Parathyroid adenoma (tissue), 2 donors: Measurements from ENCODE around the gene HDDC3.

Experiments
- H2AFZ ChIP-seq: fragments of 300-600 bp; sonication (generic); one replicate; pipeline ENCODE4 v1.7.0; 2017; ENCODE audit warnings: antibody characterized with exemption, mild to moderate bottlenecking
- H3K27ac ChIP-seq: fragments of 300-600 bp; sonication (generic); one replicate; pipeline ENCODE4 v1.7.0; 2017
- H3K27me3 ChIP-seq: fragments of 300-600 bp; sonication (generic); one replicate; pipeline ENCODE4 v1.7.0; 2017; ENCODE audit warnings: low read length; ENCODE audit not compliant: control insufficient read depth, insufficient read depth
- H3K36me3 ChIP-seq: fragments of 300-600 bp; sonication (generic); one replicate; pipeline ENCODE4 v1.7.0; 2017; ENCODE audit warnings: low read length; ENCODE audit not compliant: control insufficient read depth, insufficient read depth
- H3K4me1 ChIP-seq: fragments of 300-600 bp; sonication (generic); one replicate; pipeline ENCODE4 v1.7.0; 2017; ENCODE audit warnings: control low read depth
- H3K4me2 ChIP-seq: fragments of 300-600 bp; sonication (generic); one replicate; pipeline ENCODE4 v1.7.0; 2017; ENCODE audit warnings: low read length
- H3K4me3 ChIP-seq: fragments of 300-600 bp; sonication (generic); one replicate; pipeline ENCODE4 v1.7.0; 2017; ENCODE audit warnings: low read depth, low read length
- H3K79me2 ChIP-seq: fragments of 300-600 bp; sonication (generic); one replicate; pipeline ENCODE4 v1.7.0; 2017; ENCODE audit warnings: control low read depth
- H3K9ac ChIP-seq: fragments of 300-600 bp; sonication (generic); one replicate; pipeline ENCODE4 v1.7.0; 2017; ENCODE audit warnings: mild to moderate bottlenecking
- H3K9me3 ChIP-seq: fragments of 300-600 bp; sonication (generic); one replicate; pipeline ENCODE4 v1.7.0; 2017; ENCODE audit warnings: low read length; ENCODE audit not compliant: control insufficient read depth
- TF ChIP-seq, protein P1 (sequence below): fragments of 300-600 bp; sonication (generic); IDR thresholded peaks from one replicate; pipeline ENCODE4 v1.7.0; 2017; ENCODE audit warnings: antibody characterized with exemption, mild to moderate bottlenecking
- donor health status: primary hyperparathyroidism.

The HDDC3 gene

DNA sequence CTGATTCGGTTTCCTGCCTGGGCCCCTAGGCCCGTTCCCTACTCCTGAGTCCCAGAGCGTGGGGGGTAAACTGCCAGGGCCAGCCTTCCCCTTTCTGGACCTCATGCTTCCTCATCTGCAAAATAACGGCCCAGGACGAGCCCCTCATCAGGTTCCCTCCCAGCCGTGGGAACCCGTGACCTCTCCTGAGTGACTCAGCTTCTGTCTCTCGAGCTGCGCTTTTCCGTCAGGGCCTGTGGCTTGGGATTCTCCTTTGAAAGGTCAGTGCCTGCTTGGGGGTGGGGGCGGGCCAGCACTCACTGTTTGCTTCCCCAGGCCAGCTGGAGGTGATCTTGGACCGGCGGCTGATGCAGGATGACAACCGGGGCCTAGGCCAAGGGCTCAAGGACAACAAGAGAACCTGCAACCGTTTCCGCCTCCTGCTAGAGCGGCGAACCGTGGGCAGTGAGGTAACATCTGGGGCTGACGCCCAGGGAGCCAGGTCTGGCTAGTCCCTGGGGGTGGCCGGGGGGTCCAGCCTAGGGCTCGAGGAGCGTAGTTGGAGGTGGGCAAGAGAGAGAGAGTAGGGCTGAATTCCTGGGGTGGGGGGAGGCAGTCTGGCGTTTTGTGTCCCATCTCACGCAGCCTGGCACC, 16.4 kb downstream of the HDDC3 start:
- TF ChIP-seq, protein P1, sequence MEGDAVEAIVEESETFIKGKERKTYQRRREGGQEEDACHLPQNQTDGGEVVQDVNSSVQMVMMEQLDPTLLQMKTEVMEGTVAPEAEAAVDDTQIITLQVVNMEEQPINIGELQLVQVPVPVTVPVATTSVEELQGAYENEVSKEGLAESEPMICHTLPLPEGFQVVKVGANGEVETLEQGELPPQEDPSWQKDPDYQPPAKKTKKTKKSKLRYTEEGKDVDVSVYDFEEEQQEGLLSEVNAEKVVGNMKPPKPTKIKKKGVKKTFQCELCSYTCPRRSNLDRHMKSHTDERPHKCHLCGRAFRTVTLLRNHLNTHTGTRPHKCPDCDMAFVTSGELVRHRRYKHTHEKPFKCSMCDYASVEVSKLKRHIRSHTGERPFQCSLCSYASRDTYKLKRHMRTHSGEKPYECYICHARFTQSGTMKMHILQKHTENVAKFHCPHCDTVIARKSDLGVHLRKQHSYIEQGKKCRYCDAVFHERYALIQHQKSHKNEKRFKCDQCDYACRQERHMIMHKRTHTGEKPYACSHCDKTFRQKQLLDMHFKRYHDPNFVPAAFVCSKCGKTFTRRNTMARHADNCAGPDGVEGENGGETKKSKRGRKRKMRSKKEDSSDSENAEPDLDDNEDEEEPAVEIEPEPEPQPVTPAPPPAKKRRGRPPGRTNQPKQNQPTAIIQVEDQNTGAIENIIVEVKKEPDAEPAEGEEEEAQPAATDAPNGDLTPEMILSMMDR: no peak
- no peak overlapping the region for H3K4me2 ChIP-seq
- H3K9me3 ChIP-seq: no peaks in the 10 kb centered on the region
- H3K36me3 ChIP-seq: no peaks in the 10 kb centered on the region
- no peaks in the 10 kb centered on the region for H3K4me1 ChIP-seq
- no peak overlapping the region for H3K27ac ChIP-seq
- no peaks in the 10 kb centered on the region for H3K79me2 ChIP-seq
- H2AFZ ChIP-seq: no peak overlapping the region
- no peak overlapping the region for H3K4me3 ChIP-seq
- H3K27me3 ChIP-seq: no peaks in the 10 kb centered on the region
- H3K9ac ChIP-seq: no peak overlapping the region

GRCh38 chr15:90915216-90915807, 17.0 kb downstream of the HDDC3 start:
- no peaks in the 10 kb centered on the region for H3K79me2 ChIP-seq
- no peaks in the 10 kb centered on the region for H3K9me3 ChIP-seq
- H3K4me2 ChIP-seq: no peak overlapping the region
- no peaks in the 10 kb centered on the region for H3K36me3 ChIP-seq
- H3K4me1 ChIP-seq: no peaks in the 10 kb centered on the region
- no peak overlapping the region for H3K9ac ChIP-seq
- no peak overlapping the region for H3K27ac ChIP-seq
- TF ChIP-seq, protein P1: no peak
- no peak overlapping the region for H3K4me3 ChIP-seq
- H2AFZ ChIP-seq: no peak overlapping the region
- H3K27me3 ChIP-seq: no peaks in the 10 kb centered on the region

DNA sequence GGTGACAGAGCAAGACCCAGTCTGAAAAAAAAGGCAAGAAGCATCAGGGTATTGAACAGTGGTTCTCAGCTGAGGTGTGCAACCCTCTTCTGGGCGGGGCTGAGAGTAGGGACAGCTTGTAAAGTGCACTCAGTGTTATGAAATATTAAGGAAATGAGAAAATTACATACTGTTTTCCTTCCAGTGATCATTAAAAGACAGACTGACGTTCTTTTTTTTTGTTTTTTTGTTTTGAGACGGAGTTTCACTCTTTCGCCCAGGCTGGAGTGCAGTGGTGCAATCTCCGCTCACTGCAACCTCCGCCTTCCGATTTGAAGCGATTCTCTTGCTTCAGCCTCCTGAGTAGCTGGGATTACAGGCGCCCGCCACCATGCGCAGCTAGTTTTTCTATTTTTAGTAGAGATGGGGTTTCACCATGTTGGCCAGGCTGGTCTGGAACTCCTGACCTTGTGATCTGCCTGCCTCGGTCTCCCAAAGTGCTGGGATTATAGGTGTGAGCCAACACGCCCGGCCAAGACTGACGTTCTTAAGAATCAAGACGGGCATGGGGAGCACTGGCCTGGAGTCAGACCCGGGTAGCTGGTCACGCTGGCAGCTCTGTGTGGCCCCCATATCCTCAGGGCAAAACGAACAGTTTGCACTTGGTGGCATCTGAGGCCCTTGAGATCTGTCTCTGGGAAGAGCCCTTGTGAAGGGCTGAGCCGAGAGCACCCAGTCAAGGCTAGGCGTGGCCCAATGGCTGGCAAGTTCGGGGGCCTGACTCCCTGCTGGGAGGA, 17.9 kb downstream of the HDDC3 start:
- Histone ChIP-seq H2AFZ (no peak overlapping the region), H3K9me3 (no peaks in the 10 kb centered on the region), H3K9ac (no peak overlapping the region), H3K4me3 (no peak overlapping the region), H3K27me3 (no peaks in the 10 kb centered on the region), H3K79me2 (no peaks in the 10 kb centered on the region), H3K4me1 (no peaks in the 10 kb centered on the region), H3K4me2 (no peak overlapping the region), H3K27ac (no peak overlapping the region), H3K36me3 (no peaks in the 10 kb centered on the region)
- TF ChIP-seq, protein P1: no peak

DNA sequence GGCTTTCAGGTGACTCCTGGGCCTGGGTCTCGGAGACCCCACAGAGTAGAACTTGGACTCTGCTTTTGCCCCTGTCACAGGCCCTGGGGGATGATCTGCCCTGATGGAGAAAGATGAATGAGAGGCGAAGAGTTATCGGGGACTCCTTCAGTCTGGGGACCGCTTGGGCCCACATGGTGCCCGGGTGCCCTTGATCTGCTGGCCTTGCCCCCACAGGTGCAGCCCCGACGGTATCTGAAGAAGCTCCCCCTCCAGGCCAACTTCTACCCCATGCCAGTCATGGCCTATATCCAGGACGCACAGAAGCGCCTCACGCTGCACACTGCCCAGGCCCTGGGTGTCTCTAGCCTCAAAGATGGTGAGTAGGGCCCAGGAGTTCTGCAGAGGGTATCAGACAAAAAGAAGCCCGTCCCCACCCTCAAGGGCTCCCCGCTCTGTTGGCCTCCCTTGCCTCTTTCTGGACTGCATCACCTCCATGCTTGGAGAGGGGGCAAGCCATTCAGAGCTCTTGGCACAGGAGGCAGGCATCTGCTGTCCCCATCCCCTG, 18.9 kb downstream of the HDDC3 start:
- Histone ChIP-seq H3K79me2 (no peaks in the 10 kb centered on the region), H3K27ac (no peak overlapping the region), H3K9ac (no peak overlapping the region), H3K4me3 (no peak overlapping the region), H3K4me1 (no peaks in the 10 kb centered on the region), H3K36me3 (no peaks in the 10 kb centered on the region), H3K4me2 (no peak overlapping the region), H3K27me3 (no peaks in the 10 kb centered on the region), H2AFZ (no peak overlapping the region), H3K9me3 (no peaks in the 10 kb centered on the region)
- TF ChIP-seq, protein P1: no peak
